ENCODE results near the gene JARID2. TPM values are rescaled to one million over a fixed set of nuclear protein-coding genes. Genes with fewer than 3 reads are reported as not detected.

JARID2 gene
- polyA plus RNA-seq, 1 experiment, result 9.7 TPM

DNA sequence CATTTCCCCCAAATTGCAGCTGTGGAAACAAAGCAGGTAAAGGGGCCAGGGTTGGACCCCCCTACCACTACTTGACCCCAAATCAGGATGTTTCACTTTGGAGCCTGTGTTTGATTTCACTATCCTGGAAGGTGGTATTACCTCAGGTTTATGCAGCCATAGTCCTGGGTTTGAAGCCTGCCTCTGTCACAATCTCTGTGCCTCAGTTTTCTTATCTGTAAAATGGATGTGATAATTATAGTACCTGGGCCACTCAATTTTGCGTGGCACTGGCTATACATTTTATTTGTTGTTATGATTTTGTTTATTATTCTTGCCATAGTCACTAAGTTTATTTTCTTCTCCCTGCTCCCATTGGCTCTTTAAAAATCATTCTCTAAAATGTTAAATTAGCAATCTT lies 26.7 kb downstream of the JARID2 start:
- POLR2A ChIA-PET, result no interaction called here
- no peak for DNase-seq (ENCODE audit: low read depth, low spot score)
- no peak for TF ChIP-seq CTCF (IDR thresholded peaks at IDR 0.05; ENCODE audit: low read depth, low read length)
- Histone ChIP-seq H3K4me3 (ENCODE audit: low read depth, low read length) (no peak overlapping the region), H3K9me3 (ENCODE audit: control insufficient read depth, insufficient read depth, low read length) (no peaks in the 10 kb centered on the region), H3K27me3 (ENCODE audit: control insufficient read depth, insufficient read depth, low read length) (no peaks in the 10 kb centered on the region), H3K27ac (ENCODE audit: low read depth, low read length) (no peak overlapping the region)
- CTCF ChIA-PET, result no interaction called here

DNA sequence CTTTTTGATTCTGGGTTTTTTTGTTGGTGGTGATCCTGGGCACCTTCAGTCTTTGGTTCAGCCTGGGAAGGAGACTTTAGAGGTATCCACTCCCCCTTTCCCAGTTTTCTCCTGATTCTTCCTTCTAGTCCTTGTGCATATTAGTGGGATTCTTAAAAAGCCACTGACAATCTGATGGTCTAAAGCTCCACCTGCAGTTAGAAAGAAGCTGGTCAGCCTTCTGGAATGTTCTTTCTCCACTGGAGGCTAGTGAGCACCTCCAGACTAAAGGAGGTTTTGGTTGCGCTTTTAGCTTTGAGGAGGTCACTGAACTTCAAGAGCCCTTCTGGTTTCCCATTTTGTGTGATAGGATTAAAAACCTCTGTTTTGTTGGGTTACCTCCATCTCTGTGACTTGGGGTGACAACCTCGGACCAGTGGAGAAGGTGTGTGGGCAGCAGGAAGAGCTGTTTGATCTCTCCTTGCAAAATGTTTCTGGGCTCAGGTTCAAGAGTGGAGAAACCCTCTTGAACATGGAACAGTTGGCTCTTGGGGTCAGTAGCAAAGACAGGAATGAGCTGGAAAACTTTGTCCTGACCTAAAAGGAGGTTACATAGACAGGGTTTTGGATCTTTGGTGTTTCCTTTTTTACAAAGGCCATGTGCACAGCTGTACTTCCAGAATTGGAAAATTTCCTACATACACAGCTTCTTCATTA lies 29.0 kb downstream of the JARID2 start:
- POLR2A ChIA-PET, result no interaction called here

GRCh38 chr6:15276036-15276985 lies 30.4 kb downstream of the JARID2 start:
- H3K27ac ChIP-seq (ENCODE audit: low read depth, low read length), result no peak overlapping the region
- no peak overlapping the region for H3K4me3 ChIP-seq (ENCODE audit: low read depth, low read length)
- ChIA-PET POLR2A (no interaction called here), CTCF (no interaction called here)
- H3K27me3 ChIP-seq (ENCODE audit: control insufficient read depth, insufficient read depth, low read length), result no peaks in the 10 kb centered on the region
- no peak for DNase-seq (ENCODE audit: low read depth, low spot score)
- TF ChIP-seq CTCF (IDR thresholded peaks at IDR 0.05; ENCODE audit: low read depth, low read length), result no peak
- H3K9me3 ChIP-seq (ENCODE audit: control insufficient read depth, insufficient read depth, low read length), result no peaks in the 10 kb centered on the region

More for the DNA sequence above, 29.0 kb downstream of the JARID2 start:
- CTCF ChIA-PET, result interaction anchor here (0.6 kb wide), 1 partner anchor 1268 kb away, joined by 4 read pairs; no protein-coding TSS in a partner anchor
- H3K27ac ChIP-seq (ENCODE audit: low read depth, low read length), result no peak overlapping the region
- DNase-seq (ENCODE audit: low read depth, low spot score), result no peak
- no peaks in the 10 kb centered on the region for H3K9me3 ChIP-seq (ENCODE audit: control insufficient read depth, insufficient read depth, low read length)
- H3K4me3 ChIP-seq (ENCODE audit: low read depth, low read length), result no peak overlapping the region
- H3K27me3 ChIP-seq (ENCODE audit: control insufficient read depth, insufficient read depth, low read length), result no peaks in the 10 kb centered on the region
- TF ChIP-seq CTCF (IDR thresholded peaks at IDR 0.05; ENCODE audit: low read depth, low read length), result peak; percentile 33

GRCh38 chr6:15279047-15279661 lies 33.3 kb downstream of the JARID2 start:
- H3K4me3 ChIP-seq (ENCODE audit: low read depth, low read length), result no peak overlapping the region
- DNase-seq (ENCODE audit: low read depth, low spot score), result no peak
- H3K27ac ChIP-seq (ENCODE audit: low read depth, low read length), result no peak overlapping the region
- CTCF ChIA-PET, result no interaction called here
- no peaks in the 10 kb centered on the region; the same call in 1 of the 2 replicates for H3K9me3 ChIP-seq (ENCODE audit: control insufficient read depth, insufficient read depth, low read length)
- no peaks in the 10 kb centered on the region for H3K27me3 ChIP-seq (ENCODE audit: control insufficient read depth, insufficient read depth, low read length)
- TF ChIP-seq CTCF (IDR thresholded peaks at IDR 0.05; ENCODE audit: low read depth, low read length), result no peak
- POLR2A ChIA-PET, result no interaction called here
